Karpas-422 (cell line): ENCODE results near the gene TPO. TPM values are rescaled to one million over a fixed set of nuclear protein-coding genes. Genes with fewer than 3 reads are reported as not detected.

ENCODE experiments used
- DNase-seq: peaks from one replicate; pipeline ENCODE4 v3.0.0-alpha.2; 2015
- H2AFZ ChIP-seq: fragments of 200-600 bp; sonication (generic); 2 replicates; pipeline ENCODE4 v1.6.1; 2014; ENCODE audit warnings: antibody characterized with exemption, low read length, mixed read lengths
- H3K27ac ChIP-seq: fragments of 200-600 bp; sonication (generic); 2 replicates; pipeline ENCODE4 v1.5.1; 2014; ENCODE audit warnings: mild to moderate bottlenecking, low read length, moderate library complexity
- H3K27me3 ChIP-seq: fragments of 200-600 bp; sonication (generic); 2 replicates; pipeline ENCODE4 v1.6.1; 2014; ENCODE audit warnings: low read length, mixed read lengths
- H3K36me3 ChIP-seq: fragments of 200-600 bp; sonication (generic); 2 replicates; pipeline ENCODE4 v1.6.1; 2014; ENCODE audit warnings: low read length, mixed read lengths; ENCODE audit not compliant: insufficient read depth
- H3K4me1 ChIP-seq: fragments of 200-600 bp; sonication (generic); 2 replicates; pipeline ENCODE4 v1.6.1; 2014; ENCODE audit warnings: mild to moderate bottlenecking, low read length, mixed read lengths
- H3K4me2 ChIP-seq: fragments of 200-600 bp; sonication (generic); 2 replicates; pipeline ENCODE4 v1.6.1; 2014; ENCODE audit warnings: low read length, low read depth, mild to moderate bottlenecking; ENCODE audit not compliant: poor library complexity, severe bottlenecking
- H3K4me3 ChIP-seq: fragments of 200-600 bp; sonication (generic); 2 replicates; pipeline ENCODE4 v1.5.1; 2014; ENCODE audit warnings: mild to moderate bottlenecking, antibody characterized with exemption, low read length, mixed read lengths
- H3K79me2 ChIP-seq: fragments of 200-600 bp; sonication (generic); 2 replicates; pipeline ENCODE4 v1.6.1; 2014; ENCODE audit warnings: mild to moderate bottlenecking, low read length, mixed read lengths
- H3K9ac ChIP-seq: fragments of 200-600 bp; sonication (generic); 2 replicates; pipeline ENCODE4 v1.6.0; 2014; ENCODE audit warnings: low read length
- H3K9me2 ChIP-seq: fragments of 200-600 bp; sonication (generic), shearing (Covaris generic); replicated peaks from 2 replicates; pipeline ENCODE4 v1.6.0; 2014; ENCODE audit warnings: mild to moderate bottlenecking, low read length, moderate library complexity; ENCODE audit not compliant: insufficient read depth
- H3K9me3 ChIP-seq: fragments of 300-700, 200-600 bp; sonication (generic); 2 replicates; pipeline ENCODE4 v1.6.1; 2014; ENCODE audit warnings: low read length, mixed read lengths
- H4K20me1 ChIP-seq: fragments of 200-600 bp; sonication (generic); 2 replicates; pipeline ENCODE4 v1.6.1; 2014; ENCODE audit warnings: mild to moderate bottlenecking, antibody characterized with exemption, low read length, low read depth; ENCODE audit not compliant: insufficient read depth
- total RNA-seq: library from RNA; depleted of rRNA; stranded (reverse); fragments of >200 nt; shearing (Covaris generic); gene quantifications from 2 replicates; pipeline ENCODE4 v1.2.3, GENCODE V29; 2014; ENCODE audit warnings: low replicate concordance

Gene TPO
- total RNA-seq, 1 experiment from 2014 or later: not detected

GRCh38 chr2:1497122-1497611, 83.9 kb downstream of the TPO start:
- Histone ChIP-seq H2AFZ (no peak overlapping the region), H3K4me1 (no peaks in the 10 kb centered on the region), H3K79me2 (no peaks in the 10 kb centered on the region), H4K20me1 (no peaks in the 10 kb centered on the region), H3K9me2 (no peaks in the 10 kb centered on the region), H3K9me3 (no peaks in the 10 kb centered on the region), H3K9ac (no peak overlapping the region), H3K27me3 (no peaks in the 10 kb centered on the region), H3K36me3 (no peaks in the 10 kb centered on the region), H3K4me3 (no peak overlapping the region), H3K27ac (no peak overlapping the region), H3K4me2 (no peak overlapping the region)
- no peak for DNase-seq

GRCh38 chr2:1498176-1498575, 84.9 kb downstream of the TPO start:
- Histone ChIP-seq H3K4me1 (no peaks in the 10 kb centered on the region), H4K20me1 (no peaks in the 10 kb centered on the region), H3K9me3 (no peaks in the 10 kb centered on the region), H3K4me3 (no peak overlapping the region), H3K36me3 (no peaks in the 10 kb centered on the region), H3K9me2 (no peaks in the 10 kb centered on the region), H3K79me2 (no peaks in the 10 kb centered on the region), H3K27me3 (no peaks in the 10 kb centered on the region), H2AFZ (no peak overlapping the region), H3K9ac (no peak overlapping the region), H3K27ac (no peak overlapping the region), H3K4me2 (no peak overlapping the region)
- DNase-seq: no peak

GRCh38 chr2:1499033-1499795, 86.0 kb downstream of the TPO start:
- H3K9me2 ChIP-seq: no peaks in the 10 kb centered on the region
- no peak overlapping the region for H3K9ac ChIP-seq
- H4K20me1 ChIP-seq: no peaks in the 10 kb centered on the region
- no peaks in the 10 kb centered on the region for H3K9me3 ChIP-seq
- DNase-seq: no peak
- no peak overlapping the region for H3K4me3 ChIP-seq
- no peak overlapping the region for H2AFZ ChIP-seq
- H3K36me3 ChIP-seq: no peaks in the 10 kb centered on the region
- no peak overlapping the region for H3K4me2 ChIP-seq
- H3K79me2 ChIP-seq: no peaks in the 10 kb centered on the region
- no peak overlapping the region for H3K27ac ChIP-seq
- H3K27me3 ChIP-seq: no peaks in the 10 kb centered on the region
- H3K4me1 ChIP-seq: no peaks in the 10 kb centered on the region

- no peaks in the 10 kb centered on the region for H3K9me3 ChIP-seq
- H3K27ac ChIP-seq: no peak overlapping the region
- no peaks in the 10 kb centered on the region for H3K79me2 ChIP-seq
- no peaks in the 10 kb centered on the region for H3K36me3 ChIP-seq
- no peaks in the 10 kb centered on the region for H3K4me1 ChIP-seq
- no peaks in the 10 kb centered on the region for H4K20me1 ChIP-seq
- H3K4me2 ChIP-seq: no peak overlapping the region
- no peak overlapping the region for H2AFZ ChIP-seq
- H3K9ac ChIP-seq: no peak overlapping the region
- no peak overlapping the region for H3K4me3 ChIP-seq
- no peaks in the 10 kb centered on the region for H3K27me3 ChIP-seq
- DNase-seq: no peak
- no peaks in the 10 kb centered on the region for H3K9me2 ChIP-seq
These were observed 88.0 kb downstream of the TPO start for GRCh38 chr2:1501038-1501851.

DNA sequence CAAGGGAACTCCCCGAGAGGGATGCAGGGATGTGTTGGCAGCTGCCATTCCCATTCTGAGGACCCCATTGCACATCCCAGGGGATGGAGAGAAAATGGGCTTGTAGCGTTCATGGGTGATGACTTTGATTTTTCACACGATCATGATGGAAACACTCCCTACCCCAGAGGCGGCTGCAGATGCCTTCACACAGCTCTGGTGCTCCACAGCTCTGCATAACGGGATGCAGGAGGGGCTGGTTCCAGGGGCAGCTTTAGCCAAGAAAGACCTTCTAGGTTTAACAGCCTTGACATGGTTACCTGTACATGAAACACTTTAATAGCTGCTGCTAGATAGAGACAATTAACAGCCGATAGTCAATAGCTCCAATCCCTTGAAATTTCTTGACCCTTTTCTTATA, 88.7 kb downstream of the TPO start:
- no peak for DNase-seq
- H3K27me3 ChIP-seq: no peaks in the 10 kb centered on the region
- H3K79me2 ChIP-seq: no peaks in the 10 kb centered on the region
- no peaks in the 10 kb centered on the region for H3K9me3 ChIP-seq
- H4K20me1 ChIP-seq: no peaks in the 10 kb centered on the region
- H3K27ac ChIP-seq: no peak overlapping the region
- H2AFZ ChIP-seq: no peak overlapping the region
- H3K36me3 ChIP-seq: no peaks in the 10 kb centered on the region
- no peak overlapping the region for H3K4me3 ChIP-seq
- no peaks in the 10 kb centered on the region for H3K9me2 ChIP-seq
- no peaks in the 10 kb centered on the region for H3K4me1 ChIP-seq
- H3K9ac ChIP-seq: no peak overlapping the region
- H3K4me2 ChIP-seq: no peak overlapping the region

- H4K20me1 ChIP-seq: no peaks in the 10 kb centered on the region
These were observed 89.6 kb downstream of the TPO start for GRCh38 chr2:1502891-1503304.

GRCh38 chr2:1503471-1504310, 90.4 kb downstream of the TPO start:
- Histone ChIP-seq H3K79me2 (no peaks in the 10 kb centered on the region), H3K27me3 (no peaks in the 10 kb centered on the region), H3K4me1 (no peaks in the 10 kb centered on the region), H2AFZ (no peak overlapping the region), H3K36me3 (no peaks in the 10 kb centered on the region), H3K4me3 (no peak overlapping the region), H3K27ac (no peak overlapping the region), H3K4me2 (no peak overlapping the region), H3K9me3 (no peaks in the 10 kb centered on the region), H3K9me2 (no peaks in the 10 kb centered on the region), H4K20me1 (no peaks in the 10 kb centered on the region), H3K9ac (no peak overlapping the region)
- no peak for DNase-seq

More at GRCh38 chr2:1502891-1503304, 89.6 kb downstream of the TPO start:
- Histone ChIP-seq H3K9ac (no peak overlapping the region), H3K36me3 (no peaks in the 10 kb centered on the region), H3K9me2 (no peaks in the 10 kb centered on the region), H3K27me3 (no peaks in the 10 kb centered on the region), H3K79me2 (no peaks in the 10 kb centered on the region), H2AFZ (no peak overlapping the region), H3K4me2 (no peak overlapping the region), H3K27ac (no peak overlapping the region), H3K4me1 (no peaks in the 10 kb centered on the region), H3K9me3 (no peaks in the 10 kb centered on the region), H3K4me3 (no peak overlapping the region)
- no peak for DNase-seq
